ENCODE results near the gene KCTD11. TPM values are rescaled to one million over a fixed set of nuclear protein-coding genes. Genes with fewer than 3 reads are reported as not detected.

The KCTD11 gene
- total RNA-seq, 1 experiment from 2014 or later: 11.0 TPM

DNA sequence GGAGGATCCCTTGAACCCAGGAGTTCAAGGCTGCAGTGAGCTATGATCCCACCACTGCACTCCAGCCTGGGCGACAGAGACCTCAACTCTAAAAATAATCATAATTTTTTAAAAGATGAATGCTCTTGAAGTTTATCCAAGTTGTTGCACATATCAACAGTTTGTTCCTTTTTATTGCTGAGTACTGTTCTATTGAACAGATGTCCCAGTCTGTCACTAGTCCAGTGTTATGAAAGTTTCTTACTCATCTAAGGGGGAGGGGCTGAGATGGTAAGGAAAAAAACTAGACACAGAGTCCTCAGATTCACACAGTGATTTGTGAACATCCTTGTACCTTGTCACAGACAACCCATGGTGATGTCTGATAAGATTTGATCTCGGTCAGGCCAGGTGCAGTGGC, 11.8 kb upstream of the KCTD11 start:
- H3K4me3 ChIP-seq (ENCODE audit: low read depth in 2 of 2, low read length in 2 of 2): no peak overlapping the region
- ChIA-PET CTCF (no interaction called here), POLR2A (no interaction called here)
- intact Hi-C loops (cut with micrococcal nuclease; ENCODE audit: unreplicated experiment) (no loop called here), in situ Hi-C loops (cut with HindIII; ENCODE audit: low pct_unique_long_range_greater_than_20kb, low sequenced_read_pairs) (no loop called here)
- H3K27me3 ChIP-seq (ENCODE audit: control insufficient read depth, insufficient read depth, low read length): no peaks in the 10 kb centered on the region
- TF ChIP-seq, protein P1, sequence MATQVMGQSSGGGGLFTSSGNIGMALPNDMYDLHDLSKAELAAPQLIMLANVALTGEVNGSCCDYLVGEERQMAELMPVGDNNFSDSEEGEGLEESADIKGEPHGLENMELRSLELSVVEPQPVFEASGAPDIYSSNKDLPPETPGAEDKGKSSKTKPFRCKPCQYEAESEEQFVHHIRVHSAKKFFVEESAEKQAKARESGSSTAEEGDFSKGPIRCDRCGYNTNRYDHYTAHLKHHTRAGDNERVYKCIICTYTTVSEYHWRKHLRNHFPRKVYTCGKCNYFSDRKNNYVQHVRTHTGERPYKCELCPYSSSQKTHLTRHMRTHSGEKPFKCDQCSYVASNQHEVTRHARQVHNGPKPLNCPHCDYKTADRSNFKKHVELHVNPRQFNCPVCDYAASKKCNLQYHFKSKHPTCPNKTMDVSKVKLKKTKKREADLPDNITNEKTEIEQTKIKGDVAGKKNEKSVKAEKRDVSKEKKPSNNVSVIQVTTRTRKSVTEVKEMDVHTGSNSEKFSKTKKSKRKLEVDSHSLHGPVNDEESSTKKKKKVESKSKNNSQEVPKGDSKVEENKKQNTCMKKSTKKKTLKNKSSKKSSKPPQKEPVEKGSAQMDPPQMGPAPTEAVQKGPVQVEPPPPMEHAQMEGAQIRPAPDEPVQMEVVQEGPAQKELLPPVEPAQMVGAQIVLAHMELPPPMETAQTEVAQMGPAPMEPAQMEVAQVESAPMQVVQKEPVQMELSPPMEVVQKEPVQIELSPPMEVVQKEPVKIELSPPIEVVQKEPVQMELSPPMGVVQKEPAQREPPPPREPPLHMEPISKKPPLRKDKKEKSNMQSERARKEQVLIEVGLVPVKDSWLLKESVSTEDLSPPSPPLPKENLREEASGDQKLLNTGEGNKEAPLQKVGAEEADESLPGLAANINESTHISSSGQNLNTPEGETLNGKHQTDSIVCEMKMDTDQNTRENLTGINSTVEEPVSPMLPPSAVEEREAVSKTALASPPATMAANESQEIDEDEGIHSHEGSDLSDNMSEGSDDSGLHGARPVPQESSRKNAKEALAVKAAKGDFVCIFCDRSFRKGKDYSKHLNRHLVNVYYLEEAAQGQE (IDR thresholded peaks at IDR 0.05; ENCODE audit: insufficient read depth in 1 of 2, low read depth in 2 of 2, low read length in 1 of 2): no peak
- TF ChIP-seq TCF7L2 (IDR thresholded peaks at IDR 0.05; ENCODE audit: low read depth, low read length) (no peak), SIN3A (IDR thresholded peaks at IDR 0.05; ENCODE audit: borderline replicate concordance, insufficient read depth, low read depth, low read length) (no peak), POLR2AphosphoS5 (IDR thresholded peaks at IDR 0.05; ENCODE audit: low read depth, low read length) (no peak)
- no TSS peak for BruUV-seq (replicated peaks)
- no peak for DNase-seq (ENCODE audit: low read depth, low spot score)
- ATAC-seq: no peak
- no peaks in the 10 kb centered on the region for H3K9me3 ChIP-seq (ENCODE audit: control insufficient read depth, insufficient read depth, low read depth, low read length)
- no peak overlapping the region for H3K27ac ChIP-seq (ENCODE audit: low read length)
- no peaks in the 10 kb centered on the region for H3K36me3 ChIP-seq (ENCODE audit: control insufficient read depth, insufficient read depth, low read length)
- no peaks in the 10 kb centered on the region for H3K4me1 ChIP-seq (ENCODE audit: control insufficient read depth, insufficient read depth, low read length)

DNA sequence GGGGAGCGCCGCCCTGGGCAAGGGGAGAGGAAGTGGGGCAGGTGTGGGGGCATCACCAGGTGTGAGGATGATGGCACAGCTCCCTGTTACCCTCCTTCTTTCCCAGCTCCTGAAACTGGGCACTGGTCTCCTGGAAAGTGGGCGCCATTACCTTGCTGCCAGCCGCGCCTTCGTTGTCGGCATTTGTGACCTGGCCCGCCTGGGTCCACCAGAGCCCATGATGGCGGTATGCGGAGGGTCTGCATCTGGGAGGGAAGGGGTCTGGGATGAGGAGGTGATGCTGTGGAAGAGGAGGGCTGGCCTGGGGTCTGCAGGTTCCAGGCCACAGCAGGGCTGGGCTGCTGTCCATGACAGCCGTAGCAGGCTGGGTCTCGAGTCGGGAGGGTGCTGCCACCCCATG, 10.1 kb upstream of the KCTD11 start:
- in situ Hi-C loops (cut with HindIII; ENCODE audit: low pct_unique_long_range_greater_than_20kb, low sequenced_read_pairs): no loop called here
- Histone ChIP-seq H3K36me3 (ENCODE audit: control insufficient read depth, insufficient read depth, low read length) (no peaks in the 10 kb centered on the region), H3K27me3 (ENCODE audit: control insufficient read depth, insufficient read depth, low read length) (no peaks in the 10 kb centered on the region), H3K27ac (ENCODE audit: low read length) (no peak overlapping the region), H3K4me1 (ENCODE audit: control insufficient read depth, insufficient read depth, low read length) (no peaks in the 10 kb centered on the region), H3K4me3 (ENCODE audit: low read depth in 2 of 2, low read length in 2 of 2) (no peak overlapping the region), H3K9me3 (ENCODE audit: control insufficient read depth, insufficient read depth, low read depth, low read length) (no peaks in the 10 kb centered on the region)
- POLR2A ChIA-PET: interaction anchor here (0.5 kb wide), 1 partner anchor 310 kb away, joined by 3 read pairs; no protein-coding TSS in a partner anchor
- CTCF ChIA-PET: no interaction called here
- intact Hi-C loops (cut with micrococcal nuclease; ENCODE audit: unreplicated experiment): no loop called here
- TF ChIP-seq, protein P1 (IDR thresholded peaks at IDR 0.05; ENCODE audit: insufficient read depth in 1 of 2, low read depth in 2 of 2, low read length in 1 of 2): no peak
- TF ChIP-seq TCF7L2 (IDR thresholded peaks at IDR 0.05; ENCODE audit: low read depth, low read length): no peak
- TF ChIP-seq POLR2AphosphoS5 (IDR thresholded peaks at IDR 0.05; ENCODE audit: low read depth, low read length): no peak
- TF ChIP-seq, protein P2, sequence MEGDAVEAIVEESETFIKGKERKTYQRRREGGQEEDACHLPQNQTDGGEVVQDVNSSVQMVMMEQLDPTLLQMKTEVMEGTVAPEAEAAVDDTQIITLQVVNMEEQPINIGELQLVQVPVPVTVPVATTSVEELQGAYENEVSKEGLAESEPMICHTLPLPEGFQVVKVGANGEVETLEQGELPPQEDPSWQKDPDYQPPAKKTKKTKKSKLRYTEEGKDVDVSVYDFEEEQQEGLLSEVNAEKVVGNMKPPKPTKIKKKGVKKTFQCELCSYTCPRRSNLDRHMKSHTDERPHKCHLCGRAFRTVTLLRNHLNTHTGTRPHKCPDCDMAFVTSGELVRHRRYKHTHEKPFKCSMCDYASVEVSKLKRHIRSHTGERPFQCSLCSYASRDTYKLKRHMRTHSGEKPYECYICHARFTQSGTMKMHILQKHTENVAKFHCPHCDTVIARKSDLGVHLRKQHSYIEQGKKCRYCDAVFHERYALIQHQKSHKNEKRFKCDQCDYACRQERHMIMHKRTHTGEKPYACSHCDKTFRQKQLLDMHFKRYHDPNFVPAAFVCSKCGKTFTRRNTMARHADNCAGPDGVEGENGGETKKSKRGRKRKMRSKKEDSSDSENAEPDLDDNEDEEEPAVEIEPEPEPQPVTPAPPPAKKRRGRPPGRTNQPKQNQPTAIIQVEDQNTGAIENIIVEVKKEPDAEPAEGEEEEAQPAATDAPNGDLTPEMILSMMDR (IDR thresholded peaks at IDR 0.05): no peak
- no peak for TF ChIP-seq SIN3A (IDR thresholded peaks at IDR 0.05; ENCODE audit: borderline replicate concordance, insufficient read depth, low read depth, low read length)
- BruUV-seq (replicated peaks): no TSS peak
- ATAC-seq: no peak
- DNase-seq (ENCODE audit: low read depth, low spot score): no peak
